ENCODE data around the gene TMEM119. TPM values are rescaled to one million over a fixed set of nuclear protein-coding genes. Genes with fewer than 3 reads are reported as not detected.
A peak's percentile ranks its signal among the peaks of the same experiment; 100 is the strongest.

Gene TMEM119
- total and polyA plus RNA-seq, 2 of the 4 experiments (the other 2 are of a cell fraction), result 8.1 to 9.2 TPM

DNA sequence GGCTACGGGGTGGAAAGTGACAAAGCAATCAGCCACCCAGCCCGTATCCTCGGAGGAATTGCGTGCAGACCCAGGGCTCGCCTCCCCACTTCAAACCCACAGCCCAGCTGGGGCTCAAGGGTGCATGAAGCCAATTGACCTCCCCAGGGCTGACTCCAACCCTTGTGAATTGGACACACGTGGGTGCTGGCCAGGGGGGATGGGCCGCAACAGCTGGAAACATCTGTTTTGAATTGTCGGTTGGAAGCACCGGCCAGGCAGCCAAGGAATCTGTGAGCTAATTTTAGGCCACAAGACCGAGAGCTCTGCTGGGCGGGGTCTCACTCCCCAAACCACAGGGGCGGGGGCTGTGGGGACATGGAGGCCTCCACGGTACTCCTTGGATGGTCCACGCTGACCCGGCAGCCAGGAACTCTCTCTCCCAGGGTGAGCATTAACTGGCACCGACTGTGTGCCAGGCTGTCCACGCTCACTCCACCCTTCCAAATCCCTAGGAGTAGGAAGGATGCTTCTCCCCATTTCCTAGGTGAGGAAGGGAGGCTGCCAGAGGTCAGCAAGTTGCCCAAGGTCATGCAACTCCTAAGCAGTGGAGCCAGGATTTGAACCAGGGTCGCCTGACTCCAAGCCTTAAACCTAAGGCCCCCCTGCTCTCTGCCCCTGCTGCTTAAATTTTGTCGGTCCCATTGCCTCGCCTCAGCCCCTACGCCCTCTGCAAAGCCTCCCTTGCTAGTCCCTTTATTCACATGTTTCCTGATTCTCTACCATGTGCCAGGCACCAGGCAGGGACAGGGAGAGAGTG, 11.9 kb upstream of the TMEM119 start:
- peaks cover 18% of the 10 kb centered on the region for H3K4me1 ChIP-seq (ENCODE audit: control insufficient read depth, insufficient read depth, low read length)
- H3K4ac ChIP-seq (ENCODE audit: low read depth, low read length), result peak overlapping the region; percentile 86
- no TSS peak for BruUV-seq (replicated peaks)
- peaks cover 0 to 5% of the 10 kb centered on the region in 2 experiments; a peak in 1 of 4 replicates for H3K79me1 ChIP-seq (ENCODE audit: low read depth in 1 of 2, low read length in 2 of 2)
- TF ChIP-seq BHLHE40 (IDR thresholded peaks at IDR 0.05; ENCODE audit: low read depth, low read length), result no peak
- TF ChIP-seq RAD21 (IDR thresholded peaks at IDR 0.05; ENCODE audit: low read length), result no peak
- TF ChIP-seq USF2 (IDR thresholded peaks at IDR 0.05; ENCODE audit: low read depth, low read length), result 0 out of 2 replicates have a peak, but pooled peaks have one; percentile 22
- no peak for TF ChIP-seq FOS (IDR thresholded peaks at IDR 0.05; ENCODE audit: low read depth, low read length)
- no peak for TF ChIP-seq RFX5 (IDR thresholded peaks at IDR 0.05; ENCODE audit: low read depth, low read length)
- no peak for TF ChIP-seq CHD1 (IDR thresholded peaks at IDR 0.05; ENCODE audit: low read depth, low read length)
- H2BK15ac ChIP-seq (ENCODE audit: low read depth, low read length), result peak overlapping the region; percentile 89; the same call in 2 of the 3 replicates
- no peaks in the 10 kb centered on the region for H3K36me3 ChIP-seq (ENCODE audit: control insufficient read depth, insufficient read depth, low read length)
- peak overlapping the region; percentile 85 for H2BK20ac ChIP-seq (ENCODE audit: low read depth, low read length)
- DNase-seq (peak; percentile 85), ATAC-seq (ENCODE audit: low read depth) (peak; percentile 83)
- H3K18ac ChIP-seq (ENCODE audit: low read depth, low read length), result peak overlapping the region; percentile 75
- H4K91ac ChIP-seq (ENCODE audit: insufficient read depth, low read depth, low read length), result peak overlapping the region; percentile 85
- 22% methylated on average over 7 of the region's 21 CpGs; no CpG with 5 or more reads in 1 of the 2 experiments for WGBS, 2 experiments (ENCODE audit: extremely low coverage in 2 of 2, insufficient read length in 1 of 2)
- ChIA-PET POLR2A (ENCODE audit: unreplicated experiment) (interaction anchor here (0.6 kb wide), 1 partner anchor 49 kb away, joined by 3 read pairs; the partner anchor contains the start of gene SART3), CTCF (interaction anchor here (2.0 kb wide), 1 partner anchor 46 kb away, joined by 4 read pairs; no protein-coding TSS in a partner anchor)
- H4K20me1 ChIP-seq (ENCODE audit: insufficient read depth, low read length), result no peaks in the 10 kb centered on the region
- H3K27ac ChIP-seq (ENCODE audit: insufficient read depth, low read length), result peak overlapping the region; percentile 39; the same call in 1 of the 2 replicates
- peak overlapping the region; percentile 37 for H4K5ac ChIP-seq (ENCODE audit: low read depth, low read length)
- peaks cover 4% of the 10 kb centered on the region; the same call in 1 of the 2 replicates for H3K9me1 ChIP-seq (ENCODE audit: insufficient read depth, low read length)
- H2BK120ac ChIP-seq (ENCODE audit: low read depth, low read length), result peak overlapping the region; percentile 93
- intact Hi-C loops (cut with micrococcal nuclease), result loop anchor here (2.0 kb wide), 2 partner anchors 47 to 341 kb away; partner anchors contain the start of gene ISCU
- in situ Hi-C loops (cut with MboI; ENCODE audit: low sequenced_read_pairs), result no loop called here
- H3K9me3 ChIP-seq (ENCODE audit: control insufficient read depth, insufficient read depth, low read length), result no peaks in the 10 kb centered on the region
- peak overlapping the region; percentile 19 to 89; a peak in 3 of 4 replicates for H4K8ac ChIP-seq (ENCODE audit: low read depth in 2 of 2, low read length in 2 of 2)
- peak overlapping the region; percentile 47 for H3K14ac ChIP-seq (replicated peaks; ENCODE audit: low read depth, low read length)
- peak overlapping the region; percentile 6 for H2BK5ac ChIP-seq (ENCODE audit: low read depth, low read length, poor library complexity, severe bottlenecking)
- peak overlapping the region; percentile 30; the same call in 1 of the 2 replicates for H3K4me2 ChIP-seq (ENCODE audit: low read depth, low read length)
- H2AK5ac ChIP-seq (ENCODE audit: low read depth, low read length), result peak overlapping the region; percentile 89; the same call in 1 of the 2 replicates
- H3K4me3 ChIP-seq (ENCODE audit: insufficient read depth, low read depth, low read length), result no peak overlapping the region
- H3K56ac ChIP-seq (ENCODE audit: extremely low read depth, insufficient read depth, low read length), result 0 out of 2 replicates have a peak overlapping the region, but pooled peaks have one; percentile 53
- H2AFZ ChIP-seq (replicated peaks; ENCODE audit: low read length, poor library complexity), result peak overlapping the region; percentile 86
- H2AK9ac ChIP-seq (replicated peaks; ENCODE audit: low read depth, low read length, poor library complexity), result peak overlapping the region; percentile 56
- dilution Hi-C loops (cut with HindIII; ENCODE audit: low sequenced_read_pairs, unreplicated experiment), result no loop called here
- no peaks in the 10 kb centered on the region for H3K27me3 ChIP-seq (ENCODE audit: control insufficient read depth, insufficient read depth, low read length)
- H3K9ac ChIP-seq (ENCODE audit: low read depth, low read length), result peak overlapping the region; percentile 12; the same call in 1 of the 2 replicates
- peak overlapping the region; percentile 84 for H3K23ac ChIP-seq (ENCODE audit: low read depth, low read length)

Measured in IMR-90 (cell line).